Ishikawa (cell line): Measurements from ENCODE around the gene GPAT3.

ENCODE experiments used
- CEBPB ChIP-seq: IDR thresholded peaks from 2 replicates; pipeline ENCODE4 v1.6.1; 2012
- CREB1 ChIP-seq: IDR thresholded peaks from 2 replicates; pipeline ENCODE4 v1.6.1; 2012; ENCODE audit warnings: low read depth
- EGR1 ChIP-seq: IDR thresholded peaks from 2 replicates; pipeline ENCODE4 v1.6.1; 2012
- EP300 ChIP-seq: IDR thresholded peaks from 2 replicates; pipeline ENCODE4 v1.6.1; 2012; ENCODE audit warnings: borderline replicate concordance
- MAX ChIP-seq: IDR thresholded peaks from 2 replicates; pipeline ENCODE4 v1.6.1; 2012
- RAD21 ChIP-seq: IDR thresholded peaks from 2 replicates; pipeline ENCODE4 v1.6.1; 2012; ENCODE audit warnings: low read depth
- REST ChIP-seq: IDR thresholded peaks from 2 replicates; pipeline ENCODE4 v1.6.1; 2012; ENCODE audit warnings: low read depth, mild to moderate bottlenecking
- TAF1 ChIP-seq: IDR thresholded peaks from 2 replicates; pipeline ENCODE4 v1.6.1; 2012; ENCODE audit warnings: low read depth, mild to moderate bottlenecking
- USF1 ChIP-seq: IDR thresholded peaks from 2 replicates; pipeline ENCODE4 v1.6.1; 2012
- YY1 ChIP-seq: IDR thresholded peaks from 2 replicates; pipeline ENCODE4 v1.6.1; 2012; ENCODE audit warnings: low read depth
- ZBTB7A ChIP-seq: IDR thresholded peaks from 2 replicates; pipeline ENCODE4 v1.6.1; 2012; ENCODE audit warnings: low read depth

- TF ChIP-seq ZBTB7A (no peak), YY1 (no peak), EP300 (no peak), RAD21 (no peak), MAX (no peak), TAF1 (no peak), EGR1 (no peak), CEBPB (no peak), REST (no peak), CREB1 (no peak), USF1 (no peak)
These were observed 37.7 kb upstream of the GPAT3 start for GRCh38 chr4:83498187-83498586.
